ENCODE measurements around the gene DTHD1.
A peak's percentile ranks its signal among the peaks of the same experiment; 100 is the strongest.

The DTHD1 gene

GRCh38 chr4:36269101-36269500, 12.3 kb upstream of the DTHD1 start:
- peak in 1 of 2 donors; percentile 18 for DNase-seq (ENCODE audit: low read depth in 2 of 2, low spot score in 1 of 2)

GRCh38 chr4:36269533-36270173, 11.8 kb upstream of the DTHD1 start:
- DNase-seq (ENCODE audit: low read depth in 2 of 2, low spot score in 1 of 2) = no peak

GRCh38 chr4:36273276-36273675, 8.1 kb upstream of the DTHD1 start:
- no peak for DNase-seq (ENCODE audit: low read depth in 2 of 2, low spot score in 1 of 2)

GRCh38 chr4:36274158-36274557, 7.3 kb upstream of the DTHD1 start:
- no peak for DNase-seq (ENCODE audit: low read depth in 2 of 2, low spot score in 1 of 2)

- DNase-seq (ENCODE audit: low read depth in 2 of 2, low spot score in 1 of 2) = no peak
These were observed 3.9 kb upstream of the DTHD1 start for GRCh38 chr4:36277533-36277932.

- no peak for DNase-seq (ENCODE audit: low read depth in 2 of 2, low spot score in 1 of 2)
These were observed 2.6 kb upstream of the DTHD1 start for GRCh38 chr4:36278789-36279188.

- DNase-seq (ENCODE audit: low read depth in 2 of 2, low spot score in 1 of 2) = no peak
These were observed 861 bp upstream of the DTHD1 start for GRCh38 chr4:36280555-36280954.

GRCh38 chr4:36282503-36283030, 1.2 kb downstream of the DTHD1 start:
- no peak for DNase-seq (ENCODE audit: low read depth in 2 of 2, low spot score in 1 of 2)

GRCh38 chr4:36283912-36284465, 2.6 kb downstream of the DTHD1 start:
- no peak for DNase-seq (ENCODE audit: low read depth in 2 of 2, low spot score in 1 of 2)

GRCh38 chr4:36285784-36286480, 4.5 kb downstream of the DTHD1 start:
- peak in 1 of 2 donors; percentile 17 for DNase-seq (ENCODE audit: low read depth in 2 of 2, low spot score in 1 of 2)

- DNase-seq (ENCODE audit: low read depth in 2 of 2, low spot score in 1 of 2) = no peak
These were observed 5.1 kb downstream of the DTHD1 start for GRCh38 chr4:36286481-36286871.

GRCh38 chr4:36288731-36289426, 7.5 kb downstream of the DTHD1 start:
- no peak for DNase-seq (ENCODE audit: low read depth in 2 of 2, low spot score in 1 of 2)

- DNase-seq (ENCODE audit: low read depth in 2 of 2, low spot score in 1 of 2) = no peak
These were observed 9.2 kb downstream of the DTHD1 start for GRCh38 chr4:36290641-36291040.

- DNase-seq (ENCODE audit: low read depth in 2 of 2, low spot score in 1 of 2) = no peak
These were observed 11.3 kb downstream of the DTHD1 start for GRCh38 chr4:36292556-36293188.

- DNase-seq (ENCODE audit: low read depth in 2 of 2, low spot score in 1 of 2) = no peak
These were observed 19.7 kb downstream of the DTHD1 start for GRCh38 chr4:36301127-36301526.

GRCh38 chr4:36303426-36304137, 22.2 kb downstream of the DTHD1 start:
- no peak for DNase-seq (ENCODE audit: low read depth in 2 of 2, low spot score in 1 of 2)

GRCh38 chr4:36304138-36304681, 22.8 kb downstream of the DTHD1 start:
- DNase-seq (ENCODE audit: low read depth in 2 of 2, low spot score in 1 of 2) = no peak

- DNase-seq (ENCODE audit: low read depth in 2 of 2, low spot score in 1 of 2) = no peak
These were observed 26.7 kb downstream of the DTHD1 start for GRCh38 chr4:36308150-36308549.

GRCh38 chr4:36310216-36310615, 28.8 kb downstream of the DTHD1 start:
- DNase-seq (ENCODE audit: low read depth in 2 of 2, low spot score in 1 of 2) = no peak

- no peak for DNase-seq (ENCODE audit: low read depth in 2 of 2, low spot score in 1 of 2)
These were observed 29.4 kb downstream of the DTHD1 start for GRCh38 chr4:36310793-36311192.

All from stimulated activated CD8-positive, alpha-beta memory T cell treated with anti-CD3 and anti-CD28 coated beads, Interleukin-4, amount 100 ng/mL, for 4 hours (primary cell).